ENCODE results near the gene MUCL1.

Gene MUCL1

DNA sequence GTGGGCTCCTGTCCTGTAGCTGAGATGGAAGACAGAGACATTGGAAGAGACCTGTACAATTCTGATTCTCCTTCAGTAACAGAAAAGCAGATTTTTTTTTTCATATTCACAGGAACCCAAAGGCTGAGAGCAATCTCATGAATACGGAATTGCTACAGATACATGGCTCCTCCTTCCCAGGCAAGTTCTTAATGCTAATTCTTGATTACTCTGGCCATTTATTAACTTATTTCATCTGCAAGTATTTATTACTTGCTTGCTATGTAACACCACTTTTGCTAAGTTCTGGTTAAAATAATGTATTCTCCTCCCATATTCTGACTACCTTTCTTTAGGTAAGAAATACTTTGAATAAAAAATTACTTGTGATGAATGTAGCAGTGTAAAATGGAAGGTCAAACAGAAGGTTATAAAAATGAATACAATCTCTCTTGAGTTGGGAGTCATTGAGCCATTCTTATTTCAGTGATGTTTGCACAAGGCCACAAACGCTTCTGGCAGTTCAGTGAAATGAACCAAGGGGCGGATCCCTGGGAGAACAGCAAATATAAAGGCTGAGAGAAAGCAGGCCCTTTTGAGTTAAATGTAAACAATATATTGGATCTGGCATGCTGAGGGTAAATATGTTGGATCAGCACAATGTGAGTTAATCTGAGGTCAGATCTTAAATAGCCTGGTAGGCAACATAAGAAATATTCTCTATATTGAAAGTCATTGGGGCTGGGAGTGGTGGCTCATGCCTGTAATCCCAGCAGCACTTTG lies 37.6 kb downstream of the MUCL1 start:
- no peak overlapping the region for H3K4me2 ChIP-seq (ENCODE audit: low read length)
- H3K4me3 ChIP-seq (ENCODE audit: low read length): no peak overlapping the region
- no peaks in the 10 kb centered on the region for H3K9me3 ChIP-seq (replicated peaks; ENCODE audit: low read length)
- H3K4me1 ChIP-seq (ENCODE audit: control insufficient read depth, insufficient read depth, low read length): no peaks in the 10 kb centered on the region
- H3K36me3 ChIP-seq (ENCODE audit: insufficient read depth, low read length): no peaks in the 10 kb centered on the region
- H3K27me3 ChIP-seq (ENCODE audit: control insufficient read depth, insufficient read depth, low read length): peaks cover 7% of the 10 kb centered on the region
- H3K9ac ChIP-seq (ENCODE audit: low read depth, low read length): no peak overlapping the region

Measured in skeletal muscle satellite cell (primary cell).